PC-9 (cell line): ENCODE results near the gene GCNA. TPM values are rescaled to one million over a fixed set of nuclear protein-coding genes. Genes with fewer than 3 reads are reported as not detected.

Experiments
- BruUV-seq: library from RNA; stranded (reverse); fragments of 400-500 nt; replicated peaks from 2 replicates; lab custom pipeline; 2021; lab: Mats Ljungman, UMichigan
- CTCF ChIA-PET: fragments of 300-600 bp; sonication (Branson Sonifier 250); formaldehyde crosslinking; loops from one replicate; lab custom pipeline; 2022; ENCODE audit warnings: antibody characterized with exemption; lab: Charles Lee
- POLR2A ChIA-PET: fragments of 300-600 bp; sonication (Branson Sonifier 250); formaldehyde crosslinking; loops from one replicate; lab custom pipeline; 2022; ENCODE audit warnings: antibody characterized with exemption; ENCODE audit not compliant: unreplicated experiment; lab: Charles Lee
- DNase-seq, 2 experiments: peaks; one replicate each; pipeline versions ENCODE4 v3.0.0 to v3.0.0-alpha.2; 2015 to 2022; ENCODE audit warnings: mixed read lengths in 1 of 2
- H2AFZ ChIP-seq: fragments of 200-600 bp; sonication (generic); 2 replicates; pipeline ENCODE4 v1.8.1; 2017; ENCODE audit warnings: antibody characterized with exemption
- H3F3A ChIP-seq: fragments of 200-600 bp; sonication (generic); 2 replicates; pipeline ENCODE4 v1.8.1; 2017; ENCODE audit warnings: antibody characterized with exemption, mild to moderate bottlenecking, low read depth; ENCODE audit not compliant: insufficient read depth
- H3K27ac ChIP-seq: fragments of 200-600 bp; sonication (generic); 2 replicates; pipeline ENCODE4 v1.6.1; 2016; ENCODE audit warnings: mixed run types
- H3K27me3 ChIP-seq: fragments of 200-600 bp; sonication (generic); 2 replicates; pipeline ENCODE4 v1.6.1; 2016; ENCODE audit warnings: low read depth, mixed run types; ENCODE audit not compliant: insufficient read depth
- H3K36me3 ChIP-seq: fragments of 200-600 bp; sonication (generic); 2 replicates; pipeline ENCODE4 v1.6.1; 2016; ENCODE audit warnings: low read depth, mixed run types
- H3K4me1 ChIP-seq: fragments of 200-600 bp; sonication (generic); replicated peaks from 2 replicates; pipeline ENCODE4 v1.6.1; 2016; ENCODE audit warnings: mixed run types; ENCODE audit not compliant: insufficient read depth
- H3K4me2 ChIP-seq: fragments of 200-600 bp; sonication (generic); 2 replicates; pipeline ENCODE4 v1.6.1; 2017; ENCODE audit warnings: mixed run types
- H3K4me3 ChIP-seq: fragments of 200-600 bp; sonication (generic); 2 replicates; pipeline ENCODE4 v1.6.1; 2016; ENCODE audit warnings: mixed run types
- H3K79me2 ChIP-seq: fragments of 200-600 bp; sonication (generic); 2 replicates; pipeline ENCODE4 v1.6.1; 2017; ENCODE audit warnings: low read depth, mixed run types
- H3K9me2 ChIP-seq: fragments of 200-600 bp; sonication (generic); 2 replicates; pipeline ENCODE4 v1.8.1; 2017; ENCODE audit warnings: mild to moderate bottlenecking; ENCODE audit not compliant: insufficient read depth
- H3K9me3 ChIP-seq: fragments of 200-600 bp; sonication (generic); 2 replicates; pipeline ENCODE4 v1.8.1; 2016; ENCODE audit warnings: low read depth; ENCODE audit not compliant: insufficient read depth
- H4K20me1 ChIP-seq: fragments of 200-600 bp; sonication (generic); 2 replicates; pipeline ENCODE4 v1.8.1; 2017; ENCODE audit not compliant: insufficient read depth
- CTCF ChIP-seq: fragments of 200-600 bp; sonication (generic); conservative IDR thresholded peaks from 2 replicates; pipeline ENCODE4 v1.6.1; 2017; ENCODE audit warnings: mixed run types, antibody characterized with exemption, mild to moderate bottlenecking, moderate library complexity
- EZH2 ChIP-seq: fragments of 200-600 bp; sonication (generic); IDR thresholded peaks from 2 replicates; pipeline ENCODE4 v1.8.0; 2017; ENCODE audit warnings: antibody characterized with exemption, low read depth
- intact Hi-C: fragments of 100-400 bp; cut with micrococcal nuclease; formaldehyde crosslinking; loops from one replicate; pipeline ENCODE4 v1.10.0; 2022; ENCODE audit not compliant: unreplicated experiment
- total RNA-seq: library from RNA; stranded (reverse); gene quantifications from 2 replicates; pipeline ENCODE4 v1.2.3, GENCODE V29; 2021

GCNA gene
- total RNA-seq, 1 experiment from 2014 or later = 0.48 TPM

- no peaks in the 10 kb centered on the region for H3K36me3 ChIP-seq
- no peak overlapping the region for H2AFZ ChIP-seq
- H3K4me2 ChIP-seq = no peak overlapping the region
- ChIA-PET CTCF (interaction anchor here (0.6 kb wide), 1 partner anchor 79 kb away, joined by 4 read pairs; no protein-coding TSS in a partner anchor), POLR2A (no interaction called here)
- H3K79me2 ChIP-seq = no peaks in the 10 kb centered on the region
- H4K20me1 ChIP-seq = no peaks in the 10 kb centered on the region
- H3F3A ChIP-seq = no peaks in the 10 kb centered on the region
- DNase-seq = no peak
- no peak overlapping the region for H3K27ac ChIP-seq
- no peak for TF ChIP-seq CTCF
- no peaks in the 10 kb centered on the region for H3K9me3 ChIP-seq
- no peak overlapping the region for H3K4me3 ChIP-seq
- no peaks in the 10 kb centered on the region for H3K27me3 ChIP-seq
- no TSS peak for BruUV-seq
- H3K9me2 ChIP-seq = no peaks in the 10 kb centered on the region
- no peaks in the 10 kb centered on the region for H3K4me1 ChIP-seq
- intact Hi-C loops = loop anchor here (5.0 kb wide), 1 partner anchor 678 kb away; no protein-coding TSS in a partner anchor
Observed at GRCh38 chrX:71650333-71650969, 72.2 kb downstream of the GCNA start.

- intact Hi-C loops = loop anchor here (5.0 kb wide), 1 partner anchor 680 kb away; no protein-coding TSS in a partner anchor
- H3K4me2 ChIP-seq = no peak overlapping the region
- no peaks in the 10 kb centered on the region for H4K20me1 ChIP-seq
- H3K9me2 ChIP-seq = no peaks in the 10 kb centered on the region
- no peak overlapping the region for H2AFZ ChIP-seq
- 0 out of 2 replicates have a peak, but pooled peaks cover 6% of the 10 kb centered on the region for H3K27me3 ChIP-seq
- peak in 1 of 2 experiments; percentile 18 for DNase-seq
- ChIA-PET CTCF (interaction anchor here (0.5 to 0.6 kb wide), 3 partner anchors 585 to 883 kb away, joined by 3 to 4 read pairs (median 3); partner anchors contain the start of gene SNX12), POLR2A (interaction anchor here (0.7 to 0.8 kb wide), 2 partner anchors 101 to 286 kb away, joined by 3 to 4 read pairs; partner anchors contain the start of gene TAF1)
- H3K79me2 ChIP-seq = no peaks in the 10 kb centered on the region
- BruUV-seq = no TSS peak
- H3K27ac ChIP-seq = no peak overlapping the region
- H3F3A ChIP-seq = no peaks in the 10 kb centered on the region
- H3K36me3 ChIP-seq = no peaks in the 10 kb centered on the region
- TF ChIP-seq EZH2 = no peak
- TF ChIP-seq CTCF = peak; percentile 76
- H3K4me1 ChIP-seq = no peaks in the 10 kb centered on the region
- H3K9me3 ChIP-seq = no peaks in the 10 kb centered on the region
- H3K4me3 ChIP-seq = no peak overlapping the region
Observed at GRCh38 chrX:71652405-71652804, 74.2 kb downstream of the GCNA start.

GRCh38 chrX:71653344-71653743 lies 75.1 kb downstream of the GCNA start:
- Histone ChIP-seq H3K27ac (no peak overlapping the region), H3K27me3 (peaks cover 8% of the 10 kb centered on the region), H3K79me2 (no peaks in the 10 kb centered on the region), H3K9me2 (no peaks in the 10 kb centered on the region), H3K4me1 (no peaks in the 10 kb centered on the region), H3K4me3 (no peak overlapping the region), H3F3A (no peaks in the 10 kb centered on the region), H3K4me2 (no peak overlapping the region), H3K9me3 (no peaks in the 10 kb centered on the region), H2AFZ (no peak overlapping the region), H3K36me3 (no peaks in the 10 kb centered on the region), H4K20me1 (no peaks in the 10 kb centered on the region)
- CTCF ChIA-PET = no interaction called here
- POLR2A ChIA-PET = no interaction called here
- no TSS peak for BruUV-seq
- intact Hi-C loops = loop anchor here (5.0 kb wide), 1 partner anchor 681 kb away; no protein-coding TSS in a partner anchor
- no peak for DNase-seq
- no peak for TF ChIP-seq EZH2
- no peak for TF ChIP-seq CTCF
